Measurements from ENCODE around the gene PLSCR5. TPM values are rescaled to one million over a fixed set of nuclear protein-coding genes. Genes with fewer than 3 reads are reported as not detected.
A peak's percentile ranks its signal among the peaks of the same experiment; 100 is the strongest.

Gene PLSCR5
- total RNA-seq, 1 donor from 2014 or later, result not detected

GRCh38 chr3:146569314-146569713, 35.8 kb downstream of the PLSCR5 start:
- intact Hi-C loops (cut with micrococcal nuclease), result no loop called here
- Mint-ChIP-seq H3K27me3 (peaks cover 22% of the 10 kb centered on the region), H3K27ac (no peak overlapping the region), H3K4me1 (no peaks in the 10 kb centered on the region), H3K4me3 (no peak overlapping the region), H3K9me3 (peaks cover 13% of the 10 kb centered on the region), H3K36me3 (ENCODE audit: low read depth) (no peaks in the 10 kb centered on the region)
- DNase-seq, result no peak

- H3K36me3 Mint-ChIP-seq (ENCODE audit: low read depth), result no peaks in the 10 kb centered on the region
- peaks cover 13% of the 10 kb centered on the region for H3K27me3 Mint-ChIP-seq
- no peak overlapping the region for H3K4me3 Mint-ChIP-seq
- H3K4me1 Mint-ChIP-seq, result no peaks in the 10 kb centered on the region
- no peak overlapping the region for H3K27ac Mint-ChIP-seq
- intact Hi-C loops (cut with micrococcal nuclease), result no loop called here
- DNase-seq, result no peak
- peaks cover 13% of the 10 kb centered on the region for H3K9me3 Mint-ChIP-seq
Observed at GRCh38 chr3:146566138-146566537, 39.0 kb downstream of the PLSCR5 start.

GRCh38 chr3:146561879-146562278, 43.3 kb downstream of the PLSCR5 start:
- H3K27ac Mint-ChIP-seq, result no peak overlapping the region
- intact Hi-C loops (cut with micrococcal nuclease), result no loop called here
- peaks cover 22% of the 10 kb centered on the region for H3K9me3 Mint-ChIP-seq
- DNase-seq, result no peak
- no peaks in the 10 kb centered on the region for H3K36me3 Mint-ChIP-seq (ENCODE audit: low read depth)
- H3K4me3 Mint-ChIP-seq, result no peak overlapping the region
- peaks cover 7% of the 10 kb centered on the region for H3K27me3 Mint-ChIP-seq
- peaks cover 2% of the 10 kb centered on the region for H3K4me1 Mint-ChIP-seq

GRCh38 chr3:146561463-146561862, 43.7 kb downstream of the PLSCR5 start:
- intact Hi-C loops (cut with micrococcal nuclease), result no loop called here
- no peaks in the 10 kb centered on the region for H3K36me3 Mint-ChIP-seq (ENCODE audit: low read depth)
- peaks cover 2% of the 10 kb centered on the region for H3K4me1 Mint-ChIP-seq
- no peak overlapping the region for H3K27ac Mint-ChIP-seq
- H3K27me3 Mint-ChIP-seq, result peaks cover 8% of the 10 kb centered on the region
- no peak overlapping the region for H3K4me3 Mint-ChIP-seq
- DNase-seq, result no peak
- H3K9me3 Mint-ChIP-seq, result peaks cover 22% of the 10 kb centered on the region

- peaks cover 10% of the 10 kb centered on the region for H3K27me3 Mint-ChIP-seq
- no peak for DNase-seq
- H3K4me1 Mint-ChIP-seq, result peaks cover 2% of the 10 kb centered on the region
- no peak overlapping the region for H3K27ac Mint-ChIP-seq
- H3K9me3 Mint-ChIP-seq, result peaks cover 18% of the 10 kb centered on the region
- intact Hi-C loops (cut with micrococcal nuclease), result no loop called here
- no peaks in the 10 kb centered on the region for H3K36me3 Mint-ChIP-seq (ENCODE audit: low read depth)
- no peak overlapping the region for H3K4me3 Mint-ChIP-seq
Observed at GRCh38 chr3:146560678-146561077, 44.5 kb downstream of the PLSCR5 start.

- peaks cover 10% of the 10 kb centered on the region for H3K27me3 Mint-ChIP-seq
- peaks cover 18% of the 10 kb centered on the region for H3K9me3 Mint-ChIP-seq
- intact Hi-C loops (cut with micrococcal nuclease), result no loop called here
- peaks cover 4% of the 10 kb centered on the region for H3K4me1 Mint-ChIP-seq
- no peak for DNase-seq
- no peak overlapping the region for H3K4me3 Mint-ChIP-seq
- H3K27ac Mint-ChIP-seq, result no peak overlapping the region
- no peaks in the 10 kb centered on the region for H3K36me3 Mint-ChIP-seq (ENCODE audit: low read depth)
Observed at GRCh38 chr3:146559388-146559787, 45.8 kb downstream of the PLSCR5 start.

GRCh38 chr3:146558781-146559180, 46.4 kb downstream of the PLSCR5 start:
- no peak for DNase-seq
- no peaks in the 10 kb centered on the region for H3K36me3 Mint-ChIP-seq (ENCODE audit: low read depth)
- H3K27ac Mint-ChIP-seq, result no peak overlapping the region
- H3K27me3 Mint-ChIP-seq, result peaks cover 10% of the 10 kb centered on the region
- H3K4me1 Mint-ChIP-seq, result peaks cover 10% of the 10 kb centered on the region
- no peak overlapping the region for H3K4me3 Mint-ChIP-seq
- intact Hi-C loops (cut with micrococcal nuclease), result no loop called here
- H3K9me3 Mint-ChIP-seq, result peaks cover 18% of the 10 kb centered on the region

GRCh38 chr3:146557745-146558144, 47.4 kb downstream of the PLSCR5 start:
- no peak overlapping the region for H3K4me3 Mint-ChIP-seq
- intact Hi-C loops (cut with micrococcal nuclease), result no loop called here
- DNase-seq, result peak; percentile 44
- H3K27ac Mint-ChIP-seq, result no peak overlapping the region
- H3K27me3 Mint-ChIP-seq, result peaks cover 8% of the 10 kb centered on the region
- peaks cover 21% of the 10 kb centered on the region for H3K9me3 Mint-ChIP-seq
- no peaks in the 10 kb centered on the region for H3K36me3 Mint-ChIP-seq (ENCODE audit: low read depth)
- peaks cover 19% of the 10 kb centered on the region for H3K4me1 Mint-ChIP-seq

GRCh38 chr3:146555311-146555710, 49.8 kb downstream of the PLSCR5 start:
- no peak for DNase-seq
- no peak overlapping the region for H3K4me3 Mint-ChIP-seq
- peaks cover 33% of the 10 kb centered on the region for H3K4me1 Mint-ChIP-seq
- no peak overlapping the region for H3K27ac Mint-ChIP-seq
- H3K9me3 Mint-ChIP-seq, result peaks cover 14% of the 10 kb centered on the region
- H3K27me3 Mint-ChIP-seq, result peaks cover 6% of the 10 kb centered on the region
- intact Hi-C loops (cut with micrococcal nuclease), result no loop called here
- no peaks in the 10 kb centered on the region for H3K36me3 Mint-ChIP-seq (ENCODE audit: low read depth)

GRCh38 chr3:146554151-146554760, 50.9 kb downstream of the PLSCR5 start:
- peak overlapping the region; percentile 4 for H3K4me3 Mint-ChIP-seq
- DNase-seq, result no peak
- no peaks in the 10 kb centered on the region for H3K36me3 Mint-ChIP-seq (ENCODE audit: low read depth)
- H3K27ac Mint-ChIP-seq, result no peak overlapping the region
- H3K4me1 Mint-ChIP-seq, result peaks cover 41% of the 10 kb centered on the region
- peaks cover 9% of the 10 kb centered on the region for H3K9me3 Mint-ChIP-seq
- H3K27me3 Mint-ChIP-seq, result peaks cover 6% of the 10 kb centered on the region
- intact Hi-C loops (cut with micrococcal nuclease), result loop anchor here (5.0 kb wide), 1 partner anchor 37 kb away; no protein-coding TSS in a partner anchor

GRCh38 chr3:146550743-146551510, 54.2 kb downstream of the PLSCR5 start:
- Mint-ChIP-seq H3K4me3 (peak overlapping the region; percentile 75), H3K4me1 (peaks cover 68% of the 10 kb centered on the region), H3K36me3 (ENCODE audit: low read depth) (no peaks in the 10 kb centered on the region), H3K27ac (peak overlapping the region; percentile 52), H3K27me3 (peaks cover 1% of the 10 kb centered on the region), H3K9me3 (peaks cover 6% of the 10 kb centered on the region)
- DNase-seq, result peak; percentile 71
- intact Hi-C loops (cut with micrococcal nuclease), result loop anchor here (1.0 to 5.0 kb wide), 4 partner anchors 9 to 48 kb away; no protein-coding TSS in a partner anchor

GRCh38 chr3:146550070-146550615, 55.0 kb downstream of the PLSCR5 start:
- Mint-ChIP-seq H3K36me3 (ENCODE audit: low read depth) (no peaks in the 10 kb centered on the region), H3K27me3 (peaks cover 1% of the 10 kb centered on the region), H3K4me3 (peak overlapping the region; percentile 75), H3K27ac (peak overlapping the region; percentile 64), H3K9me3 (peaks cover 3% of the 10 kb centered on the region), H3K4me1 (peaks cover 71% of the 10 kb centered on the region)
- intact Hi-C loops (cut with micrococcal nuclease), result loop anchor here (1.0 to 5.0 kb wide), 4 partner anchors 8 to 47 kb away; no protein-coding TSS in a partner anchor
- DNase-seq, result no peak

- Mint-ChIP-seq H3K36me3 (ENCODE audit: low read depth) (peaks cover 7% of the 10 kb centered on the region), H3K4me3 (peak overlapping the region; percentile 67), H3K27ac (peak overlapping the region; percentile 82), H3K27me3 (no peaks in the 10 kb centered on the region), H3K9me3 (no peaks in the 10 kb centered on the region), H3K4me1 (peaks cover 60% of the 10 kb centered on the region)
- peak; percentile 75 for DNase-seq
- intact Hi-C loops (cut with micrococcal nuclease), result no loop called here
Observed at GRCh38 chr3:146547235-146547835, 57.8 kb downstream of the PLSCR5 start.

Data from activated CD4-positive, alpha-beta T cell treated with anti-CD3 and anti-CD28 coated beads, Interleukin-2, amount 10 ng/mL, durations not matched to agents 24 days and 14 days (primary cell).